Type B pancreatic cell (in vitro differentiated cells): ENCODE results near the gene LPGAT1. TPM values are rescaled to one million over a fixed set of nuclear protein-coding genes. Genes with fewer than 3 reads are reported as not detected.

ENCODE experiments used
- DNase-seq: peaks from one replicate; pipeline ENCODE4 v3.0.0; 2021; ENCODE audit warnings: mixed read lengths; ENCODE audit not compliant: unreplicated experiment; ENCODE audit errors: extremely low spot score
- H3K27ac Mint-ChIP-seq: 2 replicates; pipeline ENCODE4 v1.8.0; 2021; ENCODE audit warnings: mild to moderate bottlenecking, mixed read lengths
- H3K27me3 Mint-ChIP-seq: 2 replicates; pipeline ENCODE4 v1.8.0; 2021; ENCODE audit warnings: mixed read lengths
- H3K36me3 Mint-ChIP-seq: 2 replicates; pipeline ENCODE4 v1.8.0; 2021; ENCODE audit warnings: mixed read lengths
- H3K4me1 Mint-ChIP-seq: one replicate; pipeline ENCODE4 v1.8.0; 2021; ENCODE audit warnings: mixed read lengths; ENCODE audit not compliant: unreplicated experiment
- H3K4me3 Mint-ChIP-seq: 2 replicates; pipeline ENCODE4 v1.8.0; 2021; ENCODE audit warnings: mild to moderate bottlenecking, mixed read lengths
- H3K9me3 Mint-ChIP-seq: 2 replicates; pipeline ENCODE4 v1.8.0; 2021; ENCODE audit warnings: mixed read lengths
- long read RNA-seq: library from polyadenylated mRNA; unstranded; transcript quantifications from one replicate; pipeline ENCODE4 v2.0.0, GENCODE V29; 2020
- total RNA-seq: library from RNA; stranded (reverse); gene quantifications from 2 replicates; pipeline ENCODE4 v1.2.1, GENCODE V29; 2021; ENCODE audit warnings: low replicate concordance
- TF ChIP-seq, protein P1 (sequence below): fragments of 200-600 bp; sonication (generic); conservative IDR thresholded peaks from 2 replicates; pipeline ENCODE4 v1.5.0; 2021; ENCODE audit warnings: antibody characterized with exemption, mild to moderate bottlenecking

Gene LPGAT1, protein sequence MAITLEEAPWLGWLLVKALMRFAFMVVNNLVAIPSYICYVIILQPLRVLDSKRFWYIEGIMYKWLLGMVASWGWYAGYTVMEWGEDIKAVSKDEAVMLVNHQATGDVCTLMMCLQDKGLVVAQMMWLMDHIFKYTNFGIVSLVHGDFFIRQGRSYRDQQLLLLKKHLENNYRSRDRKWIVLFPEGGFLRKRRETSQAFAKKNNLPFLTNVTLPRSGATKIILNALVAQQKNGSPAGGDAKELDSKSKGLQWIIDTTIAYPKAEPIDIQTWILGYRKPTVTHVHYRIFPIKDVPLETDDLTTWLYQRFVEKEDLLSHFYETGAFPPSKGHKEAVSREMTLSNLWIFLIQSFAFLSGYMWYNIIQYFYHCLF
- 31.3 and 34.4 TPM in 2 replicates for total RNA-seq
- long read RNA-seq, partial matches to known transcripts = 1 of 8 reads
- long read RNA-seq, other reads (novel, unspliced or antisense) = 7 of 8 reads

DNA sequence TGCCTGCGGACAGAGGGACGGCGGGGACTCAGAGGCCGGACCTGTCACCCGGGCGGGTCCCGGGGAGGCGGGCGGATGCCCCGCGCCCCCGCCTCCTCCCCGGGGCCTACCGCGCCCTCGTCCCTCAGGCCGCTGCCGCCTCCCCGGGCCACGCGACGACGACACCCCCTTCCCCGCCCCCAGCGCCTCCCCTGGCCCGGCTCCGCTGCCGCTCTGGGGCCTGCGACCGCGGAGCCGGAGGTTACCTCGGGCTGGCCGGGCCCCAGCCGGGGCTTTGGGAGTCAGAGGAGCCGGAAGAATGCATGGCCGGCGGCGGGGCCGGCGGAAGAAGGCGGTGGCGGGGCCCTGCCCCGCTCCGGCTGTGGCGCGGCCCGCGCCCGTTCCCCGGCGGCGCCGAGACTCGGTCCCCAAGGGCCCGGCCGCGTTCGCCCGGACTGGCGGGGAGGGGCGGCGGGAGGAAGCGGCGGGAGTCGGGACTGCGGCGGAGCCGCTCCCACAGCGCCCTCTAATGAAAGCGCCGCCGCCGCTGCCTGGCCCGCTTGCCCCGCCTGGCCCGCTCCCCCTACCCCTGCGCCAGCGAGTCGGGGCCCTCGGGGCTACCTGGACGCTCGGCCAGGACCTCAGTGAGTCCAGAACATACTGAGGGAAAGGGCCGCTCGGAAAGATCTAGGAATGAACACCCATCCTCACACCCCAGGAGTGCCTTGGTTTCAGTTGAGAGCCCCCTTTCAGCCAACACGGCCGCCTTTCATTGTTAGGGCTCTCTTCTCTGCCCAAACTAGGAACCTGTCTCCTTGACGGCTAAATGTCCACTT is at the start of gene LPGAT1:
LPGAT1 (minus strand) TSS at position 436 of the 815 bp plus-strand sequence. CDS start 1,467 bp downstream, outside the sequence.
- DNase-seq = peak; percentile 84
- Mint-ChIP-seq H3K4me1 (peaks cover 10% of the 10 kb centered on the region), H3K9me3 (no peaks in the 10 kb centered on the region), H3K27ac (peak within 1 kb of the TSS; percentile 83), H3K36me3 (peaks cover 6% of the 10 kb centered on the region), H3K27me3 (peaks cover 4% of the 10 kb centered on the region), H3K4me3 (peak within 1 kb of the TSS; percentile 94)
- TF ChIP-seq, protein P1, sequence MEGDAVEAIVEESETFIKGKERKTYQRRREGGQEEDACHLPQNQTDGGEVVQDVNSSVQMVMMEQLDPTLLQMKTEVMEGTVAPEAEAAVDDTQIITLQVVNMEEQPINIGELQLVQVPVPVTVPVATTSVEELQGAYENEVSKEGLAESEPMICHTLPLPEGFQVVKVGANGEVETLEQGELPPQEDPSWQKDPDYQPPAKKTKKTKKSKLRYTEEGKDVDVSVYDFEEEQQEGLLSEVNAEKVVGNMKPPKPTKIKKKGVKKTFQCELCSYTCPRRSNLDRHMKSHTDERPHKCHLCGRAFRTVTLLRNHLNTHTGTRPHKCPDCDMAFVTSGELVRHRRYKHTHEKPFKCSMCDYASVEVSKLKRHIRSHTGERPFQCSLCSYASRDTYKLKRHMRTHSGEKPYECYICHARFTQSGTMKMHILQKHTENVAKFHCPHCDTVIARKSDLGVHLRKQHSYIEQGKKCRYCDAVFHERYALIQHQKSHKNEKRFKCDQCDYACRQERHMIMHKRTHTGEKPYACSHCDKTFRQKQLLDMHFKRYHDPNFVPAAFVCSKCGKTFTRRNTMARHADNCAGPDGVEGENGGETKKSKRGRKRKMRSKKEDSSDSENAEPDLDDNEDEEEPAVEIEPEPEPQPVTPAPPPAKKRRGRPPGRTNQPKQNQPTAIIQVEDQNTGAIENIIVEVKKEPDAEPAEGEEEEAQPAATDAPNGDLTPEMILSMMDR = peak; percentile 67

DNA sequence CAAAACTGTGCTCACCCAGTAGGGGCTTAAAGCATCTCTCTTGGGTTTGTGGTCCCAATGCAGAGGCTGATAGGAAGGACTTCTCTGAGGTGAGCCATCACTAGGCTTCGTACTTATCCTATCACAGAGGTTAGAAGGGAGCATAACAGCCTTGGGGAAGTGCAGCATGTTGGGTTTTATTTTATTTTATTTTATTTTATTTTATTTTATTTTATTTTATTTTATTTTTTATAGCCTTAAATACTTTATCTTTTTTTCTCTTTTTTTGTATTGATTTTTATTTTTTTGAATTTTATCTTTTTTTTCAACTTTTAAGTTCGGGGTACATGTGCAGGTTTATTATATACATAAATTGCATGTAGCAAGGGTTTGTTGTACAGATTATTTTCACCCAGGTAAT is 48.9 kb upstream of the LPGAT1 start:
- no peaks in the 10 kb centered on the region for H3K36me3 Mint-ChIP-seq
- TF ChIP-seq, protein P1 = no peak
- H3K27me3 Mint-ChIP-seq = no peaks in the 10 kb centered on the region
- peaks cover 5% of the 10 kb centered on the region for H3K9me3 Mint-ChIP-seq
- no peaks in the 10 kb centered on the region for H3K4me1 Mint-ChIP-seq
- H3K4me3 Mint-ChIP-seq = no peak overlapping the region
- no peak overlapping the region for H3K27ac Mint-ChIP-seq
- no peak for DNase-seq

DNA sequence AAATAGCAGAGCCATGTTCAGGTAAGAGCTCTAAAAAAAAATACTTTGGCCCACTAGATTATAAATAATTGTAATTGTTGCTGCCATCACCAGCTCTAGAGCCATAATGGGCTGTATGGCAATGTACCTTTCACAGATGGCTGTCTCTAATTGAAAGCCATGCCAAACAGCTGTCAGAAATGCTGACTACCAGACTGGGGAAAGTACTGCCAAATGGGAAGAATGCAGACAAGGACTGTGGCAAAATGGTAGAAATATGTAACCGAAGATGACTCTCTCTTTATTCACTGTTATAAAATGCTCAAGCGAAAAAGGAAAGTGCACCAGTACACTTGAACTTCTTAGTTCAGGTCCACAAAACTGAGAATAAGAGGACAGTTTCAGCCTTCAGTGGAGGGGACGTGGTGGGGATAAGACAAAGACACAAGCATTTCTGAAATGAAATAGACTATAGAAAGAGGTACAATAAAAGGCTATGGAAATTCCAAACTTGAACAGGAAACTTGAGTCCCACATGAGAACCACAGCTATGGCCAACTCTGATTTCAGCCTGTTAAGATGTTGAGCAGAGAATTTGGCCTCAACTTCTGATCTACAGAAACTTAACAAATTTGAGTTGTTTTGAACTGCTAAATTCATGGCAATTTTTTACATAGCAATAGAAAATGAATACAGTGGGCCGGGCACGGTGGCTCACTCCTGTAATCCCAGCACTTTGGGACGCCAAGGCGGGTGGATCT is 46.5 kb upstream of the LPGAT1 start:
- Mint-ChIP-seq H3K9me3 (peaks cover 5% of the 10 kb centered on the region), H3K4me1 (no peaks in the 10 kb centered on the region), H3K27me3 (no peaks in the 10 kb centered on the region), H3K4me3 (no peak overlapping the region), H3K27ac (no peak overlapping the region), H3K36me3 (no peaks in the 10 kb centered on the region)
- no peak for DNase-seq
- TF ChIP-seq, protein P1 = no peak

DNA sequence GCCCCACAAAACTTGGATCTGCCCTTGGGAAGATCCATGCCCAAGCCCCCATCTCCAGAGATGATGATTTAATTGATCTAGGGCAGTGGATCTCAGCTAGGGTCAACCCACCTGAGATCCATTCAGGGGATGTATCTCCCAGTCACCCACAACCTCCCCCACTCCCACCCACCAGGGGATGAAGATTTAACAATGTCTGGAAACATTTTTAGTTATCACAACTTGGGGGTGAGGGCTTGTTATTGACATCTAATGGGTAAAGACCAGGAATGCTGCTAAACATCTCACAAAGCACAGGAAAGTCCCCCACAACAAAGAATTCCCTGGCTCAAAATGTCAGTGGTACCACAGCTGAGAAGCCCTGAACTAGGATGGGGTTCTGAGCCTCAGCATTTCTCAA is 45.0 kb upstream of the LPGAT1 start:
- no peaks in the 10 kb centered on the region for H3K9me3 Mint-ChIP-seq
- DNase-seq = no peak
- no peaks in the 10 kb centered on the region for H3K36me3 Mint-ChIP-seq
- H3K4me3 Mint-ChIP-seq = no peak overlapping the region
- no peaks in the 10 kb centered on the region for H3K4me1 Mint-ChIP-seq
- H3K27me3 Mint-ChIP-seq = no peaks in the 10 kb centered on the region
- TF ChIP-seq, protein P1 = no peak
- no peak overlapping the region for H3K27ac Mint-ChIP-seq
